Measurements from ENCODE around the gene MBIP. TPM values are rescaled to one million over a fixed set of nuclear protein-coding genes. Genes with fewer than 3 reads are reported as not detected.

Gene MBIP
- total RNA-seq, 1 donor from 2014 or later: 8.9 TPM

DNA sequence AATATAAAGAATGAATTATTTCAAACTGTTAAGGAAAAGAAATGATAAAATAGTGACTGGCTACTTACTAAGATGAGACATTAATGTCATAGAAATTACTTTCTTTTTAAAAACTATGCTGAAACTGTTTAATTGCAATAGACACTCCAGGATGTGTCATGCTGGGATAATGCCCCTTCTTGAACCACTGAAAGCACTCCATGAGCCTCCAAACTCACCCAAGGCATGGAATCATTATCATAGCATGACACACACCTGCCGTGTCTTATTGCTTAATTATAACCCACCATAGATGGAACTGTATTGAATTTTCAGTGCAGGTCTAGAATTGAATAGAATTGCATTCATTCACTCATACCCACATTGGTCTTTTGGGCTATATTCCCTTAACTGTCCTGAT is 4.3 kb downstream of the MBIP start:
- intact Hi-C loops (cut with DNase I): no loop called here
- ATAC-seq: no peak
- DNase-seq (ENCODE audit: missing footprints): no peak

DNA sequence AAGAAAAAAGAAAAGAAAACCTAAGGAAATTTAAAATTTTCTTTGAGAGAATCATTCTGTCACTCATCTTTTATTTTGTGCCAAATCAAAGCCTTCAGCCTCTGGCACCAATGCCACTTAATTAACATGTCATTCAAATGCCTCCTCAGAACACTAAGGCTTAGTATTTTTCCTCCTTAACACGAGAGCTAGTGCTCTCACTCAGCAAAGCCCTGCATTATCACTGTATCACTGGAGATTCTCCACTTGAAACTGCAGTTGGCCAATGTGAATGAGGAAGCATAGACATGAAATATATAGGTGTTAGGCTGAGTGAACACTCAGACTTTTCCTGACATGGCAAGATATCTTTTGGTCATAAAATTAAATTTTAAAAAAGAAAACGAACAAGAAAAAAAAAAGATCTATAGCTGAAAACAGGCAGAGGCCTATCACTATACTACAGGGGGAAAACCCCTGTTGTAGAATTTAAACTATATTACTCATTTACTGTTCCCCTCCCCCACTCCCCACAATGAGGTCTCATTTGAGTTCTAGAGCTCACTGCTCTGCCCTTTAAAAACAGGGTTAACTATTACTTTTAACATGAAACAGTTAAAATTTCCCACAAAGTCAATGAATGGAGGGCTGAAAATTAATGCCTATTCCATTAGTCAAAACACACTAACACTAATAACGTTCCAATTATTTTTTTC is 5.1 kb downstream of the MBIP start:
- intact Hi-C loops (cut with DNase I): no loop called here
- DNase-seq (ENCODE audit: missing footprints): no peak

GRCh38 chr14:36313898-36314297 is 6.5 kb downstream of the MBIP start:
- intact Hi-C loops (cut with DNase I): no loop called here
- no peak for ATAC-seq
- no peak for DNase-seq (ENCODE audit: missing footprints)

More for the DNA sequence above, 5.1 kb downstream of the MBIP start:
- no peak for ATAC-seq

GRCh38 chr14:36313206-36313605 is 7.2 kb downstream of the MBIP start:
- ATAC-seq (no peak), DNase-seq (ENCODE audit: missing footprints) (no peak)
- intact Hi-C loops (cut with DNase I): no loop called here

DNA sequence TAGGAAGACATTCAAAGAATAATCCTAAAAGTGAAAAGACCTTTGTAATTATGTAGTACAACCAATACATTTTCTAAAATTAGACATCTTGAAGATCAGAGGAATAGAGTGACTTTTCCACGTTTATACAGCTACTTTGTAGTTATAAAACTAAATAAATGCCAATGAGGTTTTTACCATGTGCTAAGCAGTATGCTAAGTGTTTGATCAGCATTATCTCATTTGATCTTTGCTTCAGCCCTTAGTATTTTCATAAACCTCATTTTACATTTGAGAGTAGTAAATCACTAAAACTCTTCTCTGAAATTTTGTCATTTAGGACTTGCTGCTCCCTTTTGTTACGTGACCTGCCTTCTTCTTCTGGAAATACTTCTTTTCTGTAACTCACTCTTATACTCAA is 13.6 kb downstream of the MBIP start:
- intact Hi-C loops (cut with DNase I): no loop called here
- DNase-seq (ENCODE audit: missing footprints): no peak
- ATAC-seq: no peak

GRCh38 chr14:36304895-36305294 is 15.5 kb downstream of the MBIP start:
- ATAC-seq (no peak), DNase-seq (ENCODE audit: missing footprints) (no peak)
- intact Hi-C loops (cut with DNase I): no loop called here

DNA sequence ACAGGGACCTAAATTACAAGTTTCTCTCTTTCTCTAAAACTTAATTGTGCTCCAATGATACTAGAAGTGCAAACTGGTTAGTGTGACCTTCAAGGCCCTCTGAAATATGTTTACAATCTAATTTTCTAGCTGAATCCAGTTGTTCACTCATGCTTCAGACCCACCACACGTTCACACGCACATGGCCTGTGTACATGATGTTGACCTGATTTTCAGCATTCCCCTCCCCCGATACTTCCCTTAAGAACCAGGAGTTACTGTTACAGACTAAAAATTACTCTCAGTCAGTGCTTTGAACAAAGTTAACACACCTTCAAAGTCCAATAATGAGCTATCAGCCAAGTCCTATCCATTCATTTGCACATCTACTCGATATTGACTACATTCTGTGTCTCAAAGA is 16.5 kb downstream of the MBIP start:
- intact Hi-C loops (cut with DNase I): no loop called here
- ATAC-seq (no peak), DNase-seq (ENCODE audit: missing footprints) (no peak)

DNA sequence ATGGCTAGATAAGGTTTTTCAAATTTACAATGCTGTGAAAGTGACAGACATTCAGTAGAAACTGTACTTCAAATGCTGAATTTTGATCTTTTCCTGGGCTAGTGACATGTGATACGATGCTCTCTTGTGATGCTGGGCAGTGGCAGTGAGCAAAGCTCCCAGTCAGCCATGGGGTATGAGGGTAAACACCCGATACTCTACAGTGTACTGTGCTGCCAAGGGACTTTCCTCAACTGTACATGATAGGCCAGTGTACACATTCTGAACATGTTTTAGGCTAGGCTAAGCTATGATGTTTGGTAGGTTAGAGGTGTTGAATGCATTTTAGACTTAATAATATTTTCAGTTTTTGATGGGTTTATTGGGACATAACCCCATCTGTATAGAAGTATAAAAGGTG is 17.6 kb downstream of the MBIP start:
- DNase-seq (ENCODE audit: missing footprints) (no peak), ATAC-seq (no peak)
- intact Hi-C loops (cut with DNase I): no loop called here

GRCh38 chr14:36301159-36301558 is 19.3 kb downstream of the MBIP start:
- intact Hi-C loops (cut with DNase I): no loop called here
- DNase-seq (ENCODE audit: missing footprints) (no peak), ATAC-seq (no peak)

- ATAC-seq (no peak), DNase-seq (ENCODE audit: missing footprints) (no peak)
- intact Hi-C loops (cut with DNase I): no loop called here
These were observed 20.1 kb downstream of the MBIP start for GRCh38 chr14:36300337-36300736.

- no peak for DNase-seq (ENCODE audit: missing footprints)
- ATAC-seq: no peak
- intact Hi-C loops (cut with DNase I): no loop called here
These were observed 24.5 kb downstream of the MBIP start for GRCh38 chr14:36295642-36296627.

DNA sequence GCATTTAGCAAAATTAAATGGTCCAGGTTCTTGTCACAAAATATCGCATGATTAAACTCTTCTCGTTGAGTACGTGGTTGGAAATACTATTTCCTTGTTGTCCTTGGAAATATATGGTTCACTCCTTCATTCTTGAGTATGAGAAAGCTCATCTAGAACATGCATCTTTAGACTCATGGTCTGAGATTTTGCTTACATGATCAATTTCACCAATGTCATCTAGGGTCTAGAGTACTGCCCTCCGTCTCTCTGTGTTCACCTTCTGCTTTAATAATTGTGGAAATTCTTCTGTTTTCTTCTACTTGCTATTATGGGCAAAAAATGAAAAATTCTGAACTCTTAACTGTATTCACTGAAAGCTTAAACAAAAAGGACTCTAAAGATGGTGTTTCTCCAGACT is 25.9 kb downstream of the MBIP start:
- no peak for ATAC-seq

DNA sequence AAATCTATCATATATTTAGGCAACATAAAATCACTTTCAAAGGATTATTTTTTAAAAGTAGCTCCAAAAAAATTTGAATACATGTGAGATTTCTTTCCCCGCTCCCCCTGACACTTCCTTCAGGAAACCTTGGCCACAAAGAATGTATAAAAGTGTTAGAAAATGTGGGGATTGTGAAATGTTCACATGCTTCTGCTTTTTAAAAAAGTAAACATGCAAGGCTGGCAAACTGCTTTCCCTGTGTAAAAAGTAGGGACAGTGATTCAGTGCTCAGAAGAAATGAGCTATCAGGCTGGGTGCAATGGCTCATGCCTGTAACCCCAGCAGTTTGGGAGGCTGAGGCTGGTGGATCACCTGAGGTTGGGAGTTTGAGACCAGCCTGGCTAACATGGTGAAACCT is 26.6 kb downstream of the MBIP start:
- DNase-seq (ENCODE audit: missing footprints): no peak
- no peak for ATAC-seq
- intact Hi-C loops (cut with DNase I): no loop called here

More for the DNA sequence above, 25.9 kb downstream of the MBIP start:
- intact Hi-C loops (cut with DNase I): no loop called here
- no peak for DNase-seq (ENCODE audit: missing footprints)

DNA sequence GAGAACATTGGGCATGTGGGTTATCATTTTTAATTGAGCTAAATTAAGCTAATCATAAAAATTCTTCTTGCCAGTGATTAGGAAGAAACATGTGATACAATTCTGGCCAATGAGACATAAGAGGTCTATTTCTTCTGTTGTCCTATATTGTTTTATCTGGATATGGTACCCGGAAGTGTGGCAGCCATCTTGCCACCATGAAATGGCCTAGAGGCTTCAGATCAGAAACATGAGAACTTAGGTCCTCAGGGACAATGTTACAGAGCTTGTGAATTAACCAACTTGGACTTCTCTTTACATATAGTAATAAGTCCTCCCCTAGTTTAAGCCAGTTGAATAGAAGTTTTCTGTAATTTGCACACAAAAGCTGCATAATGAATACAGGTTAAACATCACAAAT is 30.5 kb downstream of the MBIP start:
- DNase-seq (ENCODE audit: missing footprints) (no peak), ATAC-seq (no peak)
- intact Hi-C loops (cut with DNase I): no loop called here

GRCh38 chr14:36288496-36288895 is 31.9 kb downstream of the MBIP start:
- ATAC-seq (no peak), DNase-seq (ENCODE audit: missing footprints) (no peak)
- intact Hi-C loops (cut with DNase I): no loop called here

GRCh38 chr14:36284971-36285595 is 35.4 kb downstream of the MBIP start:
- ATAC-seq (no peak), DNase-seq (ENCODE audit: missing footprints) (no peak)
- intact Hi-C loops (cut with DNase I): no loop called here

DNA sequence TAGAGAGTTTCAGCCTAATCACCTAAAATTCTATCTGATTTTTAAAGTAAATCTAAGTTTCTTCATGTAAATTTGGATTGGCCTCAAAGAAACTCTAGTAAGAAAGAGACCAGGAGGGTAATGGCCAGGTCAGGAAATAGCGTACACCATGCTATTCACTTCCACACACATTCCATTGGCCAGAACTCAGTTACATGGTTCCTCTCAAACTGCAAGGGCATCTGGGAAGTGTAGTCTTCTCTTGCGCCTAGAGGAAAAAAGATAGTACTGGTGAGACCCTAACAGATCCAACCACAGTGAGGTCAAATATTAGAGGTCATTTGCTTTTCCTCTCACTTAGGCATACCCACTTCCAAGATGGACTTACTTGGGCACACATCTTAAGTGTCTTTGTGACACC is 39.1 kb downstream of the MBIP start:
- DNase-seq (ENCODE audit: missing footprints) (no peak), ATAC-seq (no peak)
- intact Hi-C loops (cut with DNase I): no loop called here

- no peak for ATAC-seq
- intact Hi-C loops (cut with DNase I): no loop called here
These were observed 40.9 kb downstream of the MBIP start for GRCh38 chr14:36279306-36280190.

GRCh38 chr14:36275741-36276140 is 44.7 kb downstream of the MBIP start:
- DNase-seq (ENCODE audit: missing footprints): no peak
- no peak for ATAC-seq
- intact Hi-C loops (cut with DNase I): no loop called here

More at GRCh38 chr14:36279306-36280190, 40.9 kb downstream of the MBIP start:
- no peak for DNase-seq (ENCODE audit: missing footprints)
